ENCODE results near the gene RASGRP4.
"Not testable (repeated sequence)": the region's sequence is repeated elsewhere in the genome, so short reads cannot be mapped to it uniquely, and the experiment has no call there.

RASGRP4 gene

DNA sequence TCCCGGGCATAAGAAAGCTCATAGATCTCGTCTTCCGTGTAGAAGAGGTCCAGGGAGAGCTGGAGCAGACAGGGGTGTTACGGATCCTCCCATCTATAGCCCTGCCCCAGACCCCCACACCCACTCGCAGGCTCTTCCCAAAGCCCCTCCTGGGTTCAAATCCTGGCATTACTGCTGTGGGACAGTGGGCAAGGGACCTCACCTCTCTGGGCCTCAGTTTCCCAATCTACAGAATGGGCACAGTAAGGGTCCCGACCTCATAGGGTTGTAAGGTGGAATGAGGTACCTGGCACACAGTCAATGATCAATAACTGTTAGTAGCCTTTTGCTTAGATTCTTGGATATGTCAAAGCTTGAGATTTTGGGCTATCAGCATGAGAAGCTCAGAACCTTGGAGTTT is 12.6 kb downstream of the RASGRP4 start:
- DNase-seq (ENCODE audit: low read depth): no peak

DNA sequence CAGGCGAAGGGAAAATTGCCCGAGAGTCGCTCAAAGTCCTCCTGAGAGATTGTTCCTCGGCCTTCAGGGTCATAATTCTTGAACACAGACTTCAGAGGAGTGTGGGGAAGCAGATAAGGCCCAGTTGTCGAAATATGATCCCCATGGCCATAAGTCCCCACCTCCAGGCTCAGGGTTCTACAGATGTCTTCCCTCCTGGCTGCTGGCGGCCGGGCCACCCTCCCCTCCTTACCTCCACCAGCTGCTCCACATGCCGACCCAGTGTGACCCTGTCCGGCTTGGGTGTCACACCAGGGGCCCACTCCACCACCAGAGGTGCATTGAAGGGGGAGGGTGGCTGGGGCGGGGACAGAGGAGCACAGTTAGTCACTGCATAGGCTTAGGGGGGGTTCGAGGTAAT is 13.1 kb downstream of the RASGRP4 start:
- no peak for DNase-seq (ENCODE audit: low read depth)

DNA sequence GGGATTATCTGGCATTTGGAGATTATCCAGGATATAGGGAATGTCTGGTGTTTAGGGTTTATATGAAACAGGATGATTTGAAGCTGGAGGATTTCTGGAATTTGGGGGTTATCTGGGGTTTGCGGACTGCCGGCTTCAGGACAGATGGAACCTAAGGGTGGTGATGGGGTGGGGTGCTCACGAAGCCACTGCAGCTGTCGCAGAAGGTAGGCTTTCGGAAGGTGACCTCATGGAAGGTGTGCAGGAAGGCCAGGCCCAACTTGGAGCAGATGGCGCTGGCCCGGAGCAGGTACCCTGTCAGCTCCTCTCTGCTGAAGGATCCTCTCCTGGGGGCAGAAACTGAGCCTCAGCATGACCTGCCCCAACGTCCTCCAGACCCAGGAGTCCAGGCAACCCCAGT is 13.5 kb downstream of the RASGRP4 start:
- DNase-seq (ENCODE audit: low read depth): no peak

DNA sequence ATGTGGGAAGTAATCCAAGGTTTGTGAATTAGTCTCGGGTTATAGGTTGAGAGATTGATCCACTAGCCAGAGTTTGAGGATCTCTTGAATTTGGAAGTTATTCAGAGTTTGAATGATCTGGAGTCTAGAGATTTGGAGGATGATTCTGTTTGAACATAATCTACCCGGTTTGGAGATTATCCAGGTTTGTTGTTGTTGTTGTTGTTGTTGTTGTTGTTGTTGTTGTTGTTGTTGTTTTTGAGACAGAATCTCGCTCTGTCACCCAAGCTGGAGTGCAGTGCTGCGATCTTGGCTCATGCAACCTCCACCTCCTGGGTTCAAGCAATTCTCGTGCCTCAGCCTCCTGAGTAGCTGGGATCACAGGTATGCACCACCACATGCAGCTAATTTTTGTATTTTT is 14.1 kb downstream of the RASGRP4 start:
- not testable (repeated sequence) for DNase-seq (ENCODE audit: low read depth)

DNA sequence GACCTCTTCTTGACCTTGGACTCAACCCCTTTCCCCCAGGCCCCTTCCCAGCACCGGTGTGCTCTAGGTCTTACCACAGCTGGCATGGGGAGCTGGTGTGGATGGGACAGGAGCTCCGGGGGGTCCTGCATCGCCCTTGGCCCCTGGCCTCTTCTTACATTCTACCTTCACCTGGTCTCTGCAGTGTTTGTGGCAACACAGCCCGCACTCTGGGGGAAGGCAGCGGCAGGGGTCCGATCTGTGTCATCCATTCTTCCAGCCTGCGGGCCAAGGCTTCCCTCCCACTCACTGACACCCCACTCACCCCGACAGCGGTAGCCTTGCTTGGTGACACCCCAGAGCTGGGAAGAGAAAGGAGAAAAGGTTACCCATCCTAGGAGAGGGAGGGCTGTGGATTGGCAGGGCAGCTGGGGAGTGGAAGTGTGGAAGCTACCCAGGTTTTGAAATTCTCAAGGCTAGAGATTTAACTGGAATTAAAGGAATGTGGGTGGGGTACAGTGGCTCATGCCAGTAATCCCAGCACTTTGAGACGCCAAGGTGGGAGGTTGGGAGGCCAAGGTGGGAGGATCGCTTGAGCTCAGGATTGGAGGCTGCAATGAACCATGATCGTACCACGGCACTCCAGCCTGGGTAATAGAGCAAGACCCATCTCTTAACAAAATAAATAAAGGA is 14.8 kb downstream of the RASGRP4 start:
- DNase-seq (ENCODE audit: low read depth): no peak

DNA sequence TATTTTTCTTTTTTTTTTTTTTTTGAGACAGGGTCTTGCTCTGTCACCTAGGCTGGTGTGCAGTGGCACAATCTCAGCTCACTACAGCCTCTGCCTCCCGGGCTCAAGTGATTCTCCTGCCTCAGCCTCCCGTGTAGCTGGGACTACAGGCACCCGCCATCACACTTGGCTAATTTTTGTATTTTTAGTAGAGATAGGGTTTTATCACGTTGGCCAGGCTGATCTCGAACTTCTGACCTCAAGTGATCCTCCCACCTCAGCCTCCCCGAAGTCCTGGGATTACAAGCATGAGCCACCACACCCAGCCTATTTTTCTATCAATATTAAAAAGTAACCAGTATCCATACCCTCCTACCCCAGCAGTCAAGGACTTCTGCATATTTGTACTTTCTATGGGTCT is 15.6 kb downstream of the RASGRP4 start:
- not testable (repeated sequence) for DNase-seq (ENCODE audit: low read depth)

DNA sequence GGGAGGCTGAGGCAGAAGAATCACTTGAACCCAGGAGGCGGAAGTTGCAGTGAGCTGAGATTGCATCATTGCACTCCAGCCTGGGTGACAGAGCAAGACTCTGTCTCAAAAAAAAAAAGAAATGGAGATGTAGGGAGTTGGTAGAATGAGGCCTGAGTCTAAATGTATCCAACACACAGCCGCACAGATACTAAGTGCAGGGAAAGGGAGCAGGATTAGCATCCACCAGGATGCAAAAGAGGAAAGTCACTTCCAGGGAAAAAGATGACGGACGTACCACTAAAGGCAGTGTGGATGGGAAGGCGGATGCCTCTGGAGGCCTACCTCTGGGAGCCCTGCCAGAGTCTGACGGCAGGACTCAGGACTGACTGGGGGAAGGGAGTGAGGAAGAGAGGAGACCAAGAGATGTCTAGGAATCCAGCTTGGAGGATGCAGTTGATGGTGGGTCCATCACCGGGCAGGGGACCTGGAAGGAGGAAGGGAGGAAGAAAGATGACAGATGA is 16.3 kb downstream of the RASGRP4 start:
- DNase-seq (ENCODE audit: low read depth): no peak

DNA sequence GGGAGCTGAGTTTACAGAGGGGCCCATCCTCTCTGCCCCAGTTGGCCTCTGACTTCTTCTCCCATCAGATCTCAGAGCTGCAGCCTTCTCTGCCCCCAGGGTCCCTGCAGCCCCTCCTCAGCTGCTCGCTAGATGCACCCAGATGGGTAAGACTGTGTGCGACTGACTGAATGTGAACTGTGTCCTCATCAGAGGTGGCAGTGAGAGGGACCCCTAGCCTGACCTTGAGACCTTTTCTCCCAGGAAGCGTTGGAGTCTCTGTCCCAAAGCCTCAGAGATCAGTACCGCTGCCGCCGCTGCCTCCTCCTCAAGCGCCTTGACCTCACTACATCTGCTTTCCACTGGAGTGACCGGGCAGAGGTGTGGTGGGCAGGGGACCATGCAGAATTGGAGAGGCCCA is 20.7 kb downstream of the RASGRP4 start:
- no peak for DNase-seq (ENCODE audit: low read depth)

DNA sequence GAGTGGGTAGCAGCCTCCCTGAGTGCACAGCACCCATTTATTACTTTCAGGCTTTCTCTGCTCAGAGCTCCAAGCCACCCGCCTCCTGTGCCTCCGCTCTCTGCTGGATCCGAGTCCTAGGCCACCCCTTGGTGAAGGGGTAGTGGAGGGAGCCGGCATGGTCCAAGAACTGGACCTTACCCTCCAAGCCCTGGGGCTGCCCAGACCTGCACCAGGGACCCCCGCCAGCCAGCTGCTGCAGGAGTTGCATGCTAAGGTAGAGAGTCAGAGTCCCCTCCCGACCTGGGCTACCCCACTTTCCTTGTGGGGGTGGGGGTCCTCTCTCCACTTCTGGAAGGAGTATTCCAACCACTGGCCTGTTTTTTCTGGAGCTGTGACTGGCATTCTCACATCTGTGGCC is 21.2 kb downstream of the RASGRP4 start:
- no peak for DNase-seq (ENCODE audit: low read depth)

DNA sequence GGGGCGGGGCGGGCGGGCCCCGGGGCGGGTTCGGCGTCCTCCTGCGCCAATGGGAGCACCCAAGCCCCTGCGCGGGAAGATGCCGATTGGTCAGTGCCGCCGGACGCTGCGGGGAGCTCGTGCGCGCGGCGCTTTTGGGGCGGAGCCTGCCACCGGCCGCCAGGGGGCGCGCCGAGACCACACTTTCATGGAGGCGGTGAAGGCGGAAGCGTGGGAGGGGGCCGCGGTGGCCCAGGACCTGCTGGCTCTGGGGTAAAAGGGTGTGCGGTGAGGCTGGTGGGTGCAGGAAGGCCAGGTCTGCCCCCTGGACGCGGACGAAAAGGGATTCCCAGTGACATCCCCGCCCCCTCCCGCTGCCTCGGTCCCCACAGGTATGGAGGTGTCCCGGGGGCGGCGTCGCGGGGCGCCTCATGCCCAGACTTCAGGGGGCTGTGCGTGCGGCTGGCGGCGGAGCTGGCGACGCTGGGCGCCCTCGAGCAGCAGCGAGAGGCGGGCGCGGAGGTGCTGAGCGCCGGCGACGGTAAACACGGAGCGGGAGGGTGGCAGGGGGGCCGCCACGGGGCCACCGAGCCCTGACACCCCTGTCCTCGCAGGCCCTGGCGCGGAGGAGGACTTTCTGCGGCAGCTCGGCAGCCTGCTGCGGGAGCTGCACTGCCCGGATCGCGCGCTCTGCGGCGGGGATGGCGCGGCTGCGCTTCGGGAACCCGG is 22.9 kb downstream of the RASGRP4 start, which contains the start of gene FAM98C:
FAM98C (plus strand) TSS at position 127 of the 708 bp plus-strand sequence; CDS start at position 188, 61 bp downstream.
- DNase-seq (ENCODE audit: low read depth): peak; percentile 97

DNA sequence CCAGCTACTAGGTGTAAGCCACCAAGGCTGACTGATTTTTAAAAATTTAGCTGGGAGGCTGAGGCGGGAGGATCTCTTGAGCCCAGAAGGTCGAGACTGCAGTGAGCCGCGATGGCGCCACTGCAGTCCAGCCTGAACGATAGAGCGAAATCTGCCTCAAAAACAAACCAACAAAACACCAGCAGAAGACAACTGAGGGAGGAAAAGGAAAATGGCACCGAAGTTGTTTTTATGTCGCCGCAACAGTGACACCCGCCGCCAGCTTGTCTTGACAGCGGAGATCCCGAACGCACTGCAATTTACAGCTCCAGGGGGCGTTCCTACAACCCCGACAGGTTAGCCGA is 23.4 kb downstream of the RASGRP4 start:
- DNase-seq (ENCODE audit: low read depth): no peak

DNA sequence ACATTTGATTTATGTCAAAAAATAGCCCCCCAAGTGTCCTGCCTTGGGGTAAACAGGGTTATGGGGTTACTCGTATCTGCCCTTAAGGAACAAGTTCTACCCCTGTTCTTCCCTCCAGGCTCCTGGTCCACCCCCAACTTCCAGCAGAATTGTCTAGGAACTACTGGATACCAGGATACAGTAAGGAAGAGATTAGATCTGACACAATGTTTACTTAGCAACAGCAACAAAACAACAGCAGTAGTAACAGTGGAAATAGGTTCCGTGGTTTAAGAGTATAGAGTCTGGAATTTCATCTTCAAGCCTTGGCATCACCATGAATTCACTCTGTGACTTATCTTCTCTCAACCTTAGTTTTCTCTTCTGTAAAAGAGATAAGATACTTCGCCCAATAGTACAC is 24.9 kb downstream of the RASGRP4 start:
- no peak for DNase-seq (ENCODE audit: low read depth)

DNA sequence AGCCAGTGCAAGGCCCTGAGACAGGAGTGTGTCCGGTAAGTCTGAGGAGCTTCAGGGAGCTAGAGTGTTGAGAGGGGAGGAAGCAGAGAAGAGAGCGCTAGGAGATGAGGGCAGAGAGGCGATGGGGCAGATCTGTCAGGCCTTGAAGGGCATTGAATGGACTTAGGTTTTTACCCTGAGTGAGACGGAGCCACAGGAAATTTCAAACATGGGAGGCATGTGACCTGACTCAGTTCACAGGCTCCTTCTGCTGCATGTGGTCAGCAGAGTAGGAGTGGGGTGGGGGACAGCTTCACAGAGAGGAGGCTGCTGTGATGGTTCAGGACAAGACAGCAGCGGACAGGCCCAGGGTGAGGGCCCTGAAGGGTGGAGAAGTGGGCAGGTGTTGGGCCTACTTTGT is 25.7 kb downstream of the RASGRP4 start:
- DNase-seq (ENCODE audit: low read depth): no peak

DNA sequence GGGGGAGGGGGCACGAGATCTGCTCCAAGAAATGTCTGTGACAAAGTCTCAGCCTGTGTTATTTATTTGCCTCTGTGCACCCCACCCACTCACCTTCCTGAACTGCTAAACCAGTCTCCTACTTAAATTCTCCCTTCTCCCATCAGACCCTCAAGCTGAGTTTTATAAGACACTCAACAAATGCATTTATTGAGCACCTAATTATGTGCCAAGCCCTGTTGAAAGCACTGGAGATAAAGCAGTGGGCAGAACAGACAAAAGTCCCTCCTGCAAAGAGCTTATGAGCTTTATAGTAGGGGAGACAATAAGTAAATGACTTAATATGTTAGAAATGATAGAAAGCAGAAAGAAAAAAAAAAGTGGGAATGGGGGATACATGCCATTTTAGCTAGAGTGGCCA is 26.5 kb downstream of the RASGRP4 start:
- no peak for DNase-seq (ENCODE audit: low read depth)

DNA sequence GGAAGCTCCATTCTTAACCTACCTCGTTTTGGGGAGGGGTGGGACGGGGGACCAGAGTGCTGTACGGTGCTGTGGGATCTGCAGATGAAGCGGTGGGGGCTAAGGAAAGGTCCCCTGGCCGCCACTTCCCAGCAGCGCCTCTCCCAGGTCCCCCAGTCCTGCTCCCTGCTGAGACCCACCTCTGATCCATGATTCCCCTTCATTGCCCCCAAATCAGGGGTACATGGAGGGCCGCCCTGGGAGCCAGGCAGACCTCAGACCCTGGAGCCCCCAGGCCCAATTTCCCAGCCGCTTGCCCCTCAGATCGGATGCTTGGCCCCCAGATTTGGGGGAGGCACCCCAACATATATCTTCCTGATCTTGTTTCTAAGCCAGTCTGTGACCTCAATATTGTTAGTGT is 26.9 kb downstream of the RASGRP4 start:
- DNase-seq (ENCODE audit: low read depth): no peak

DNA sequence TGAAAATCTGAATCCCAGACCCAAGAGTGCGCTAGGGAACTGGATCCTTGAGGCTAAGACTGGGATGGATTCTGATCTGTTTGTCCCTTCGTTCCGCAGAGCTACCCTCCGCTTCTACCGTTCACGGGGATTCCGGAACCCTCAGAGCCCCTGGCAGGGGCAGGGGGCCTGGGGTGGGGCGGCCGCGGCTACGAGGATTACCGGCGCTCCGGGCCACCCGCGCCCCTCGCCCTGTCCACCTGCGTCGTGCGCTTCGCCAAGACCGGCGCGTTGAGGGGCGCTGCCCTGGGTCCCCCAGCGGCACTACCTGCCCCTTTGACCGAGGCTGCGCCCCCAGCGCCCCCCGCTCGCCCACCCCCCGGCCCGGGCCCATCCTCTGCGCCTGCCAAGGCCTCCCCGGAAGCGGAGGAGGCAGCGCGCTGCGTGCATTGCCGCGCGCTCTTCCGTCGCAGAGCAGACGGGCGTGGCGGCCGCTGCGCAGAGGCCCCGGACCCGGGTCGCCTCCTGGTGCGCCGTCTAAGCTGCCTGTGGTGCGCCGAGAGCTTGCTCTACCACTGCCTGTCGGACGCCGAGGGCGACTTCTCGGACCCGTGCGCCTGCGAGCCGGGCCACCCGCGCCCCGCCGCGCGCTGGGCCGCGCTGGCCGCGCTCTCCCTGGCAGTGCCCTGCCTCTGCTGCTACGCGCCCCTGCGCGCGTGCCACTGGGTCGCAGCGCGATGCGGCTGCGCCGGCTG is 30.5 kb downstream of the RASGRP4 start:
- DNase-seq (ENCODE audit: low read depth): peak; percentile 30

DNA sequence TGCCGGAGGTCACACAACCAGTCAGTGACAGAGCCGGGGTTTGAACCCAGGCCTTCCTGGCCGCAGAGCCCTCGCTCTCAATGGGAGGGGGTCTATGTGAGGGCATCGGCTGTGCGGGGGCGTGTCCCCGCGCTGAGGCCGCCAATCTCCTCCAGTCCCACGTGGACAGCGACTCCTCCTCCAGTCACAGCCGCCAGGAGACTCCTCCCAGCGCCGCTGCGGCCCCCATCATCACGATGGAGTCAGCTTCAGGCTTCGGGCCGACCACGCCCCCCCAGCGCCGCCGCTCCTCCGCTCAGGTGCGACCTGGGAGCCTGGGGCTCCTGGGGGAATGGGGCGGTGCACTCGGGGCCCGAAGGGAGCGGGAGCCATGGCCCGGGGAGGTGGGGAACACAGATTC is 31.5 kb downstream of the RASGRP4 start:
- peak; percentile 50 for DNase-seq (ENCODE audit: low read depth)

DNA sequence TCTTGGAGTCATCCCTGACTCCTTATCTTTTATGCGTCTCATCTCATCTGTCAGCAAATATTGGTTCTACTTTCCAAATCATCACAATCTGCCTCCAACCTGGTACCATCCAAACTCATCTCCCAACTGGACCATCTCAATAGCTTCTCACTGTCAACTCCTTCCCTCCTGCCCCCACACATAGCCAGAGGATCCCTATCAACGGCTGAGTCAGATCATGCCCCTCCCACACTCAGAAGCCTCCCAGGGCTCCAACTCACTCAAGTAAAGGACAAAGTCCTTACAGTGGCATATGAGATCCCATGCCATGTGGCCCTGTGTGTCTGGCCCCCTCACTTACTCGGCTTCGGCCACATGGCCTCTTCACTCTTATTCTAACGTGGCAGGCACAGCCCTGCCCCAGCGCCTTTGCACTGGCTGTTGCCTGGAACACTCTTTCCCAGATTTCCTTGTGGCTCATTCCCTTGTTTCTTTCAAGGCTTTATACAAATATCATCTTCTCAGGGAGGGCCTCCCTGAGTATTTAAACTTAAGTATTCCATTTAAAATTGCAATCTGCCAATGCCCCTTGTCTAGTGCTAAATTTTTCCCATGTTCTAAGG is 33.2 kb downstream of the RASGRP4 start:
- no peak for DNase-seq (ENCODE audit: low read depth)

DNA sequence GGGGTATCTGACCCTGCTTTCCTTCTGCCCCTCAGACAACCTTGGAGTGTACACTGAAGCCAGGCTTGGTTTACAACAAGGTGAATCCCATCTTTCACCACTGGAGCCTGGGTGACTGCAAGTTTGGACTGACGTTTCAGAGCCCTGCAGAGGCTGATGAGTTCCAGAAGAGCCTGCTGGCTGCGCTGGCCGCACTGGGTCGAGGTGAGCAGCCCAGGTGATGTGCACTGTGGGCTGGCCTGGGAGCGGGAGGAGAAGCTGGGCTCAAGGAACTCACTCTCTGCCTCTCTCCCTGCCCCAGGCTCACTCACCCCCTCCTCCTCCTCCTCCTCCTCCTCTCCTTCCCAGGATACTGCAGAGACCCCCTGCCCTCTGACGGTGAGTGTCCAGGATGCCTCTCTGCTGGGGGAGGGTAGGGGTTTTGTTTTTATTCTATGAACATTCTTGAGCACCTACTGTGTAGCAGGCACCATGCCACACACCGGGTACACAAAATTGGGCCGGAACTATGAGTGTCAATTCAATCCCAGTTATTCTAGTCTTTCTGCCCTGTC is 34.0 kb downstream of the RASGRP4 start:
- DNase-seq (ENCODE audit: low read depth): no peak

DNA sequence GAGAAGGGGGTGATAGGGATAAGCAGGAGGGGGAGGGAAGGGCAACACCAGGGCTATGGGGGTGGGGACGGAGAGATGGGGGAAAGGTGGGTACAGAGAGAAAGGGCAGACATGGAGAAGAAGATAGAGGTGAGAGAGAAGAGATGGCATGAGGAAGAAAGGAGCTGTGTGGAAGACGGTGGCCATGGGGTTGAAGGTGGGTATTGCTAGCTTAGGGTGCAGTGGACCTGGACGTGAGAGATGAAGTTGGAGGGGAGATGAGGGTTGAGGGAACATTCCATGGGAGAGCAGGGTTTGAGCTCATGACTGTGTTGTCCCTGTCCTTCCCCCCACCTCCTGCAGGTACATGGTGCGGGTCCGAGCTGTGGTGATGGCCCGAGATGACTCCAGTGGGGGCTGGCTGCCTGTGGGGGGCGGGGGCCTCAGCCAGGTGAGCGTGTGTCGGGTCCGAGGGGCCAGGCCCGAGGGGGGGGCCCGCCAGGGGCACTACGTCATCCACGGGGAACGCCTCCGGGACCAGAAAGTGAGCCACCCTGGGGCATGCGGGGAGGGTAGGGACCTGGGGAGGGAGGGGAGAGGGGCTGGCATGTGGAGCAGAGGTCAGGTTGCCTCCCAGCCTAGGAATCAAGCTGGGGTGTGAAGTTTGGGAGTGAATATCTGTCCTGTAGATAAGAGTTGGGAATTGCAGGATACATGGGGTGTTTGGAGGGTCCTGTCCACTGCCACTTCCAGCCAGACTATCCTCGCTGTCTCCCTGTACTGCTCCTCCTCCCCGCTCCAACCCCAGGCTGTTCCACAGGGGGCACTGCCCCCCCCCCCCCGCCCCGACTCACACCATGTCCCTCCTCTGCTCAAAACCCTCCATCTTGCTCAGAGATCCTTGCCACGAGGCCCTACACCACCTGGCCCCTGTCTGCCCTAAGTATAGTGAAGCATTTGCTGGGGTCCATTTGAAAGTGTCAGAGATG is 35.8 kb downstream of the RASGRP4 start:
- no peak for DNase-seq (ENCODE audit: low read depth)

All from activated T-cell treated with anti-CD3 and anti-CD28 coated beads for 1 hour (primary cell).